Kidney (tissue), 14 donors: ENCODE data around the gene TAF8. TPM values are rescaled to one million over a fixed set of nuclear protein-coding genes. Genes with fewer than 3 reads are reported as not detected.

Source experiments
- DNase-seq, 5 donors: peaks; one replicate each; pipeline ENCODE4 v3.0.0-alpha.2; 2013 to 2020
- FAIRE-seq: peaks from 2 replicates; lab custom pipeline; 2012; peaks lifted over from hg19 to GRCh38; lab: Jason Lieb, UNC
- H3K27ac ChIP-seq, 2 donors: one replicate each; pipeline ENCODE4 v1.7.0; 2013; ENCODE audit warnings: low read depth in 2 of 2, low read length in 2 of 2, inconsistent platforms in 1 of 2
- H3K27me3 ChIP-seq: one replicate; pipeline ENCODE4 v1.7.1; 2013; ENCODE audit warnings: low read length, inconsistent platforms; ENCODE audit not compliant: control insufficient read depth, insufficient read depth
- H3K36me3 ChIP-seq, 3 donors: one replicate each; pipeline versions ENCODE4 v1.7.0 to v1.7.1; 2013; ENCODE audit warnings: low read length in 3 of 3, control low read depth in 1 of 3, inconsistent platforms in 1 of 3; ENCODE audit not compliant: insufficient read depth in 3 of 3, control insufficient read depth in 2 of 3
- H3K4me1 ChIP-seq, 3 donors: one replicate each; pipeline versions ENCODE4 v1.7.0 to v1.7.1; 2013; ENCODE audit warnings: low read length in 3 of 3, inconsistent platforms in 1 of 3, low read depth in 1 of 3; ENCODE audit not compliant: control insufficient read depth in 2 of 3, insufficient read depth in 2 of 3
- H3K4me3 ChIP-seq, 3 donors: one replicate each; pipeline versions ENCODE4 v1.7.0 to v1.8.1; 2013; ENCODE audit warnings: low read length in 3 of 3, control low read depth in 1 of 3, inconsistent platforms in 1 of 3
- H3K9ac ChIP-seq, 3 donors: one replicate each; pipeline versions ENCODE4 v1.7.0 to v1.7.1; 2013; ENCODE audit warnings: low read length in 3 of 3, control low read depth in 1 of 3, inconsistent platforms in 1 of 3
- H3K9me3 ChIP-seq, 3 donors: one replicate each; pipeline versions ENCODE4 v1.7.0 to v1.7.1; 2013; ENCODE audit warnings: low read length in 3 of 3, control low read depth in 1 of 3, inconsistent platforms in 1 of 3; ENCODE audit not compliant: control insufficient read depth in 2 of 3, insufficient read depth in 1 of 3
- CTCF ChIP-seq: IDR thresholded peaks from 3 replicates; pipeline ENCODE4 v1.5.1; 2012; ENCODE audit warnings: mild to moderate bottlenecking, moderate library complexity, borderline replicate concordance; ENCODE audit not compliant: insufficient read depth; ENCODE audit errors: extremely low read depth
- intact Hi-C: fragments of 100-400 bp; cut with DNase I; formaldehyde crosslinking; loops from one replicate; pipeline ENCODE4 v1.11.1; 2022
- polyA plus RNA-seq: library from polyadenylated mRNA; stranded (reverse); fragments of 350-450 nt; fragmentation: Illumina TruSeq; extraction: RNeasy Lipid Tissue Mini Kit (QIAGEN cat#74804); gene quantifications from one replicate; pipeline ENCODE4 v1.2.3, GENCODE V29; 2014; ENCODE audit warnings: low read depth, low replicate concordance; ENCODE audit not compliant: insufficient read depth
- total RNA-seq: library from RNA; stranded (reverse); fragmentation: NEBNext Ultra II Directional; extraction: Animal tissue kit (Norgen Biotek cat#: 25700); gene quantifications from one replicate; pipeline ENCODE4 v1.2.1, GENCODE V29; 2021
- donor health status: control.
- donor health status: control.
- donor health status: control.
- donor health status: control.
- donor health status: control.
- donor health status: DM: yes; HTN: yes; CAD: no.
- donor health status: Normal renal cell carcinoma (clear cell type).

Gene TAF8
- total and polyA plus RNA-seq, 2 donors from 2014 or later = 16.3 to 32.0 TPM

DNA sequence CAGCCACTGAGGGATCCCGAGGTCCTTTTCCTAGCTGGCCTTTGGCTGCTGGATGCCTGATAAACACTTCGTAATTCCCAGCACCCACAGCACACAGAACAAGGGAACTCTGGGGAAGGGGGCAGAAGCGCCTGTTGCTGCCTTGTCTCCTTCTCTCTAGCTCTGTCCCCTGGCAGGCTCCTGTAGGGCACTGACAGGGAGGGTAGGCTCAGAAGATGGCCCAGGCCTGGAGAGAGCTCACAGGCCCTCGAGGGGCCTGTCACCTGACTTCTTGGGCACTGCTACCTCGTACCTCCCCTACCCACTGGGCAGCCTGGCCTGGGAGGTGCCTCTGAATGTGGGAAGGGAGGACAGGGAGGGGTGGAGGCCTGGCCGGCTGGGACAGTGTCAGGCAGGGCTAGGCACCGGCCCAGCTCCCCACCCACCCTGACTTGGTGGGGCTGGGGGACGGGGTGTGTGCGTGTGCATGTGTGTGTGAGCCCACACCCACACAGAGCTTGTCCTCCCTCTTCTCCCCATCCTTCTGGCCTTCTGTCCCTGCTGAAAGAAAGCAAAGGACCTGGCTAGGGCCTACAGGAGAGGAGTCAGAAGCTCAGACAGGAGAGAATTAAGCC, 74.0 kb downstream of the TAF8 start:
- Histone ChIP-seq H3K36me3 (no peaks in the 10 kb centered on the region), H3K9me3 (no peaks in the 10 kb centered on the region), H3K9ac (no peak overlapping the region), H3K27ac (no peak overlapping the region), H3K4me1 (peaks cover 0 to 4% (median 0%) of the 10 kb centered on the region in 3 donors), H3K27me3 (no peaks in the 10 kb centered on the region), H3K4me3 (no peak overlapping the region)
- no peak for TF ChIP-seq CTCF
- intact Hi-C loops = no loop called here
- FAIRE-seq (no peak), DNase-seq (no peak)

DNA sequence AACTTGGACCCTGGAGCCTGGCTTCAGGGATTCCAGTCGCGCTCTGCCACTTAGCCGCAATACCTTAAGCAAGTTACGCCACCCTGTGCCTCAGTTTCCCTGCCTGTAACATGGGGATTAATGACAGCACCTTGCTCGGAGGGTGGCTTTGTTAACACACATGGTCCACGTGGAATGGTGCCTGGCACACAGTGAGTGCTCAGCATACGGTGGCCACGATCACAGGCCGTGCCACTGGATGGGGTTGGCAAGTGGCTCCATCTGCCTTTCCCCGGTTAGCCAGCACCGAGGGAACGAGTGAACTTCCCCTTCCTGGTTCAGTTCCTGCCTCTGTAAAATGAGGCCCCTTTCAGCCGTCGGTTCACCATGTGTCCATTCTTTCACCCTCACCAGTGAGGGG, 74.9 kb downstream of the TAF8 start:
- Histone ChIP-seq H3K4me3 (no peak overlapping the region), H3K9me3 (no peaks in the 10 kb centered on the region), H3K9ac (no peak overlapping the region), H3K27ac (no peak overlapping the region), H3K27me3 (no peaks in the 10 kb centered on the region), H3K36me3 (no peaks in the 10 kb centered on the region), H3K4me1 (peaks cover 0 to 4% (median 0%) of the 10 kb centered on the region in 3 donors)
- intact Hi-C loops = no loop called here
- DNase-seq (no peak), FAIRE-seq (no peak)
- no peak for TF ChIP-seq CTCF

DNA sequence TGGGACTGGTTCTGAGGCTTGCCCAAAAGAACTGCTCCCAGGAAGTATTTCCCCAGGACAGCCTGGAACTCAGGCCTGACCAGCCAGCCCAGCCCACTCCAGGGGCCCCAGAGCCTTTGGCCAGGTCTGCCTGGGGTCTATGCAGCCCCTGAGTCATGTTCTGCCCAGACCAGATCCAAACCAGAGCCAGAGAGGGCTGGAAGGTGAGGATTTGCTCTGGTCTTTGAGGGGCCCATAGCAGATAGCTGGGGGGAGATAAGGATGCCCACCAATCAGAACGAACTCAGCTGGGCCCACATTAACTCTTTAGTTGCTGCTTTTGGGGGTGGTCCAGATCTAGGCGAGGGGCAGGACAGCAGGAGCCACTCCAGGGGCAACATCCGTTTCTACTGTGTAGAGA, 75.3 kb downstream of the TAF8 start:
- Histone ChIP-seq H3K9ac (no peak overlapping the region), H3K9me3 (no peaks in the 10 kb centered on the region), H3K4me3 (no peak overlapping the region), H3K27me3 (no peaks in the 10 kb centered on the region), H3K4me1 (peaks cover 0 to 4% (median 0%) of the 10 kb centered on the region in 3 donors), H3K36me3 (no peaks in the 10 kb centered on the region), H3K27ac (no peak overlapping the region)
- no peak for TF ChIP-seq CTCF
- FAIRE-seq (no peak), DNase-seq (no peak)
- intact Hi-C loops = no loop called here
